ENCODE results near the gene NUCB2. TPM values are rescaled to one million over a fixed set of nuclear protein-coding genes. Genes with fewer than 3 reads are reported as not detected.
A peak's percentile ranks its signal among the peaks of the same experiment; 100 is the strongest.

The NUCB2 gene
- total RNA-seq, 1 donor: 109 TPM

DNA sequence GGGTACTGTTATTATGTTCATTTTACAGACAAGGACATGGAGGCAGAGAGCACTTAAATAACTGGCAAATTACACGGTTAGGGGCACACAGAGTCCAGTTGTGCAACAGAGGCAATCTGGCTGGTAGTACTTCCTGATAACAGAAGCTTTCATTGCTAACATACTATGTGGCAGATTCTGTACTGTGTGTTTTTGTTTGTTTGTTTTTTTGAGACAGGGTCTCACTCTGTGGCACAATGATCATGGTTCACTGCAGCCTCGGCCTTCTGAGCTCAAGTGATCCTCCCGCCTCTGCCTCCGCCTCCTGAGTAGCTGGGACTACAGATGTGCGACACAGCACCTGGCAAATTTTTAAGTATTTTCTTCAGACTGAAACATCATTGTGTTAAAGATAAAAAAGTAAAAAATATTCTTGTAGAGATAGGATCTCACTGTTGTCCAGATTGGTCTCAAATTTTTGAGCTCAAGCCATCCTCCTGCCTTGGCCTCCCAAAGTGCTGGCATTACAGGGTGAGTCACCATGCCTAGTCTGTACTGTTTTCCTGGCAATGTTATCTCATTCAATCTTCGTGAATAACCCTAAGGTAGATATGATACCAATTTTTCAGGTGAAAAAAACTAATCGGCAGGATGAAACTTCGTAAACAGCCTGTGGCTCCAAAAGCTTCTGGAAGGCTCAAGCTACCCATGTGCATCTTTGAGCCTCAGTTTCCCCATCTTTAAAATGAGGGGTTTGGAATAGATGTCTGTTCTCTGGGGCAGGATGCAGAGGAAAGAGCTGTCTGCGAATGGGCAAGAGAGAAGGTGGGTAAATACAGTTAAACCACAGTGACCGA, 921 bp upstream of the NUCB2 start:
- Histone ChIP-seq H3K36me3 (ENCODE audit: insufficient read depth, low read length) (no peaks in the 10 kb centered on the region), H4K20me1 (ENCODE audit: insufficient read depth, low read length) (peaks cover 3% of the 10 kb centered on the region)

DNA sequence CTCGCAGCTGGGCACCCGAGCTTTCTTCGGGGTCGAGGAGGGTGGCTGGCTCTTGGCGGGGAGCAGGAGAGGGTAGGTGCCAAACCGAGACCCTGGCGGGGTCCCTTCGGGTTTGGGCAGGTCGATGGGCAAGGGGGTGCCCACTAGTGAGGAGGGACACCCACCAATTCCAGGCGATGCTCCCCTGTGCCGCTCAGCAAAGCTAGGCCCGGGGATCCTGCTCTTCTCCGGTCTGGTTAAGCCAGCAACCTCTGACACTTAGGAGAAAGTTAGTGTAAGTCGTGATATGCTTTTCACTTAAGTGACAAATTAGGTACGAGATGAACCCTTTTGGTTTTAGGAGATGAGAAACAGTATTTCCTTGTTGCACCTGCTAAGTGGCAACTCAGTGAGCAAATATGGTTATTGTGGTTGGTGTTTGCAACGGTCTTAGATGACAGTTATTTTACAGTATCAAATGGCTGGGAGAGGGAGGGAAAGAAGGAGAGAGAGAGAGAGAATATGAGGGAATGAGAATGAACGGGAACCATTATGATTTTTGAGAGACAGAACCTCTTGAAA, 565 bp downstream of the NUCB2 start:
- no peaks in the 10 kb centered on the region for H3K36me3 ChIP-seq (ENCODE audit: insufficient read depth, low read length)
- peak overlapping the region; percentile 90 for H2AFZ ChIP-seq (ENCODE audit: low read length)
- TF ChIP-seq, protein P1, sequence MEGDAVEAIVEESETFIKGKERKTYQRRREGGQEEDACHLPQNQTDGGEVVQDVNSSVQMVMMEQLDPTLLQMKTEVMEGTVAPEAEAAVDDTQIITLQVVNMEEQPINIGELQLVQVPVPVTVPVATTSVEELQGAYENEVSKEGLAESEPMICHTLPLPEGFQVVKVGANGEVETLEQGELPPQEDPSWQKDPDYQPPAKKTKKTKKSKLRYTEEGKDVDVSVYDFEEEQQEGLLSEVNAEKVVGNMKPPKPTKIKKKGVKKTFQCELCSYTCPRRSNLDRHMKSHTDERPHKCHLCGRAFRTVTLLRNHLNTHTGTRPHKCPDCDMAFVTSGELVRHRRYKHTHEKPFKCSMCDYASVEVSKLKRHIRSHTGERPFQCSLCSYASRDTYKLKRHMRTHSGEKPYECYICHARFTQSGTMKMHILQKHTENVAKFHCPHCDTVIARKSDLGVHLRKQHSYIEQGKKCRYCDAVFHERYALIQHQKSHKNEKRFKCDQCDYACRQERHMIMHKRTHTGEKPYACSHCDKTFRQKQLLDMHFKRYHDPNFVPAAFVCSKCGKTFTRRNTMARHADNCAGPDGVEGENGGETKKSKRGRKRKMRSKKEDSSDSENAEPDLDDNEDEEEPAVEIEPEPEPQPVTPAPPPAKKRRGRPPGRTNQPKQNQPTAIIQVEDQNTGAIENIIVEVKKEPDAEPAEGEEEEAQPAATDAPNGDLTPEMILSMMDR (IDR thresholded peaks at IDR 0.05; ENCODE audit: extremely low read depth, low read depth, low read length): no peak
- H3K27ac ChIP-seq (ENCODE audit: low read depth, low read length): peak overlapping the region; percentile 96
- H4K20me1 ChIP-seq (ENCODE audit: insufficient read depth, low read length): peaks cover 3% of the 10 kb centered on the region
- H3K4me3 ChIP-seq (ENCODE audit: insufficient read depth, low read length): peak overlapping the region; percentile 95
- H3K9me3 ChIP-seq (ENCODE audit: low read depth, low read length): no peaks in the 10 kb centered on the region
- peaks cover 49% of the 10 kb centered on the region for H3K79me2 ChIP-seq (ENCODE audit: insufficient read depth, low read length)
- no peaks in the 10 kb centered on the region for H3K27me3 ChIP-seq (ENCODE audit: insufficient read depth, low read length)
- H3K4me2 ChIP-seq (ENCODE audit: insufficient read depth, low read length): peak overlapping the region; percentile 96
- DNase-seq (ENCODE audit: insufficient read length, low spot score, missing footprints): peak; percentile 63
- H3K4me1 ChIP-seq (ENCODE audit: insufficient read depth, low read length): peaks cover 9% of the 10 kb centered on the region

More for the DNA sequence above, 921 bp upstream of the NUCB2 start:
- Histone ChIP-seq H3K9me3 (ENCODE audit: low read depth, low read length) (no peaks in the 10 kb centered on the region), H3K79me2 (ENCODE audit: insufficient read depth, low read length) (peaks cover 40% of the 10 kb centered on the region), H3K4me2 (ENCODE audit: insufficient read depth, low read length) (peak overlapping the region; percentile 96), H3K27me3 (ENCODE audit: insufficient read depth, low read length) (no peaks in the 10 kb centered on the region), H2AFZ (ENCODE audit: low read length) (peak overlapping the region; percentile 96), H3K4me3 (ENCODE audit: insufficient read depth, low read length) (peak overlapping the region; percentile 95), H3K27ac (ENCODE audit: low read depth, low read length) (peak overlapping the region; percentile 96), H3K4me1 (ENCODE audit: insufficient read depth, low read length) (peaks cover 9% of the 10 kb centered on the region)
- TF ChIP-seq, protein P1 (IDR thresholded peaks at IDR 0.05; ENCODE audit: extremely low read depth, low read depth, low read length): no peak
- DNase-seq (ENCODE audit: insufficient read length, low spot score, missing footprints): no peak

DNA sequence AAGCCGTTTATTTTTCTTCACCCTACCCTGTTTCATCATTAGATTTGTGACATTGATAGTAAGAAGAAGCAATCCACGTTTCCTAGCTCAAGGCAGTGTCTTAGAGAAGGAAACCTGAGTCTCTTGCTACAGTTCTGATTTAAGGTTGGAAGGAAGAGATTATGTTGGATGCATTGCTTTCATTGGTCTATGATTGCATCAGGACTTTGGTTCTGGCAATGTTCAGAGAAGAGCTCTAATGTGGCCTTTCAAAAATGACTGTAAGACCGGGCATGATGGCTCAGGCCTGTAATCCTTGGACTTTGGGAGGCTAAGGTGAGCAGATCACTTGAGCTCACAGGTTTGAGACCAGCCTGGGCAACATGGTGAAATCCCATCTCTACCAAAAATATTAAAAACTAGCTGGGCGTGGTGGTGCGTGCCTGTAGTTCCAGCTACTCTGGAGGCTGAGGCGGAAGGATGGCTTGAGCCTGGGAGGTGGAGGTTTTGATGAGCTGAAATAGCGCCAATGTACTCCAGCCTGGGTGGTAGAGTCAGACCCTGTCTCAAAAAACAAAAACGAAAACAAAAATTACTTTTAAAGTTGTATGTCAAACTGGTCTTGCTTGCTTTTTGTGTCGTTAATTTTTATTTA, 4.1 kb downstream of the NUCB2 start:
- Histone ChIP-seq H3K4me3 (ENCODE audit: insufficient read depth, low read length) (no peak overlapping the region), H3K9me3 (ENCODE audit: low read depth, low read length) (no peaks in the 10 kb centered on the region), H3K79me2 (ENCODE audit: insufficient read depth, low read length) (peaks cover 49% of the 10 kb centered on the region), H3K4me2 (ENCODE audit: insufficient read depth, low read length) (no peak overlapping the region), H3K27ac (ENCODE audit: low read depth, low read length) (no peak overlapping the region), H4K20me1 (ENCODE audit: insufficient read depth, low read length) (peaks cover 3% of the 10 kb centered on the region), H3K4me1 (ENCODE audit: insufficient read depth, low read length) (peaks cover 9% of the 10 kb centered on the region), H2AFZ (ENCODE audit: low read length) (no peak overlapping the region), H3K36me3 (ENCODE audit: insufficient read depth, low read length) (peaks cover 13% of the 10 kb centered on the region), H3K27me3 (ENCODE audit: insufficient read depth, low read length) (no peaks in the 10 kb centered on the region)
- no peak for DNase-seq (ENCODE audit: insufficient read length, low spot score, missing footprints)
- TF ChIP-seq, protein P1 (IDR thresholded peaks at IDR 0.05; ENCODE audit: extremely low read depth, low read depth, low read length): no peak

DNA sequence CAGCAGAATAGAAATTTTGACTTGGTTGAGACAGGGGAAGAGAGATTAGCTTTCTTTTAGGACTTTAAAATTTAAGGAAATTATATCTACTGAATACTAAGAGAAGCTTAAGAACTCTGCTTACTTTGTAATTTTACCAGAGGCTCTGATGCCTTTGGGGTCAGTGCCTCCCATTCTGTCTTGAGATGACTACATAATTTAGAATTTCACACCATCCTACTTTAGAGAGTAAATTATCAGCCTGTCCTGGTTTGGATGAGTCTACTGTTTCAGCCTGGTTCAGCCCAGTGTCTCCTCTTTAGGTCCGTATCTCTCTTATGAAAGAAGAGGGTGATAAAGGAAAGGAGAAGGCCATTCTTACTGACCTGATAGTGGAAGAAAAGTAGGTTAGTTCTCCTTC, 9.8 kb downstream of the NUCB2 start:
- no peak overlapping the region for H3K4me3 ChIP-seq (ENCODE audit: insufficient read depth, low read length)
- no peak overlapping the region for H2AFZ ChIP-seq (ENCODE audit: low read length)
- no peaks in the 10 kb centered on the region for H3K4me1 ChIP-seq (ENCODE audit: insufficient read depth, low read length)
- H3K27ac ChIP-seq (ENCODE audit: low read depth, low read length): no peak overlapping the region
- TF ChIP-seq, protein P1 (IDR thresholded peaks at IDR 0.05; ENCODE audit: extremely low read depth, low read depth, low read length): no peak
- no peak overlapping the region for H3K4me2 ChIP-seq (ENCODE audit: insufficient read depth, low read length)
- DNase-seq (ENCODE audit: insufficient read length, low spot score, missing footprints): no peak
- no peaks in the 10 kb centered on the region for H4K20me1 ChIP-seq (ENCODE audit: insufficient read depth, low read length)
- no peaks in the 10 kb centered on the region for H3K9me3 ChIP-seq (ENCODE audit: low read depth, low read length)
- peaks cover 3% of the 10 kb centered on the region for H3K79me2 ChIP-seq (ENCODE audit: insufficient read depth, low read length)
- H3K36me3 ChIP-seq (ENCODE audit: insufficient read depth, low read length): peaks cover 28% of the 10 kb centered on the region
- no peaks in the 10 kb centered on the region for H3K27me3 ChIP-seq (ENCODE audit: insufficient read depth, low read length)

All from osteoblast (primary cell).